Measurements from ENCODE around the gene STARD10.
"Not testable (repeated sequence)": the region's sequence is repeated elsewhere in the genome, so short reads cannot be mapped to it uniquely, and the experiment has no call there.

The STARD10 gene

GRCh38 chr11:72793425-72794367, at the start of gene STARD10:
TSS of gene STARD10 (minus strand) at chr11:72794047. CDS start at chr11:72781181, 12,866 bp downstream.
- peak; percentile 84 for DNase-seq (ENCODE audit: low read depth)

- no peak for DNase-seq (ENCODE audit: low read depth)
Observed at GRCh38 chr11:72842653-72843330, 48.9 kb upstream of the STARD10 start.

GRCh38 chr11:72842126-72842525, 48.3 kb upstream of the STARD10 start:
- DNase-seq (ENCODE audit: low read depth): no peak

GRCh38 chr11:72841397-72841796, 47.5 kb upstream of the STARD10 start:
- no peak for DNase-seq (ENCODE audit: low read depth)

- no peak for DNase-seq (ENCODE audit: low read depth)
Observed at GRCh38 chr11:72840780-72841179, 46.9 kb upstream of the STARD10 start.

GRCh38 chr11:72838691-72839305, 45.0 kb upstream of the STARD10 start:
- DNase-seq (ENCODE audit: low read depth): no peak

GRCh38 chr11:72836111-72836510, 42.3 kb upstream of the STARD10 start:
- no peak for DNase-seq (ENCODE audit: low read depth)

- no peak for DNase-seq (ENCODE audit: low read depth)
Observed at GRCh38 chr11:72834905-72835304, 41.1 kb upstream of the STARD10 start.

GRCh38 chr11:72833811-72834493, 40.1 kb upstream of the STARD10 start:
- no peak for DNase-seq (ENCODE audit: low read depth)

- DNase-seq (ENCODE audit: low read depth): no peak
Observed at GRCh38 chr11:72833083-72833733, 39.4 kb upstream of the STARD10 start.

- no peak for DNase-seq (ENCODE audit: low read depth)
Observed at GRCh38 chr11:72832301-72833082, 38.6 kb upstream of the STARD10 start.

GRCh38 chr11:72831521-72832300, 37.9 kb upstream of the STARD10 start:
- peak; percentile 30 for DNase-seq (ENCODE audit: low read depth)

GRCh38 chr11:72829884-72830533, 36.2 kb upstream of the STARD10 start:
- no peak for DNase-seq (ENCODE audit: low read depth)

- DNase-seq (ENCODE audit: low read depth): no peak
Observed at GRCh38 chr11:72829178-72829577, 35.3 kb upstream of the STARD10 start.

GRCh38 chr11:72828692-72829101, 34.9 kb upstream of the STARD10 start:
- no peak for DNase-seq (ENCODE audit: low read depth)

GRCh38 chr11:72828081-72828567, 34.3 kb upstream of the STARD10 start:
- DNase-seq (ENCODE audit: low read depth): no peak

- not testable (repeated sequence) for DNase-seq (ENCODE audit: low read depth)
Observed at GRCh38 chr11:72827656-72828055, 33.8 kb upstream of the STARD10 start.

GRCh38 chr11:72826942-72827480, 33.2 kb upstream of the STARD10 start:
- no peak for DNase-seq (ENCODE audit: low read depth)
